Lung microvascular endothelial cell (primary cell): Measurements from ENCODE around the gene EXOC5. TPM values are rescaled to one million over a fixed set of nuclear protein-coding genes. Genes with fewer than 3 reads are reported as not detected.

Source experiments
- DNase-seq, 2 donors: peaks; one replicate each; pipeline versions ENCODE4 v3.0.0 to v3.0.0-alpha.2; 2010; ENCODE audit warnings: low read depth in 2 of 2
- total RNA-seq: library from RNA; depleted of rRNA; stranded (reverse); fragments of >200 nt; gene quantifications from 2 replicates; pipeline ENCODE4 v1.2.1, GENCODE V29; 2014

The EXOC5 gene
- total RNA-seq, 1 donor from 2014 or later: 25.2 TPM

- no peak for DNase-seq
These were observed 100.5 kb downstream of the EXOC5 start for GRCh38 chr14:57168138-57168679.

GRCh38 chr14:57161583-57162234 lies 107.0 kb downstream of the EXOC5 start:
- no peak for DNase-seq

GRCh38 chr14:57160333-57160732 lies 108.4 kb downstream of the EXOC5 start:
- no peak for DNase-seq

GRCh38 chr14:57153286-57153685 lies 115.4 kb downstream of the EXOC5 start:
- DNase-seq: no peak

Other genes starting within 250 kb of the EXOC5 start
- 8.1 and 10.9 TPM in 2 replicates for gene AP5M1, start 66 bp upstream of the EXOC5 start, total RNA-seq
- 11.9 and 12.6 TPM in 2 replicates for gene NAA30, start 121.7 kb upstream of the EXOC5 start, total RNA-seq
- not detected in 2 replicates for gene CCDC198, start 225.0 kb upstream of the EXOC5 start, total RNA-seq